NB4 (cell line): ENCODE measurements around the gene GAS6.
A peak's percentile ranks its signal among the peaks of the same experiment; 100 is the strongest.

Experiments
- DNase-seq: peaks from one replicate; pipeline ENCODE4 v3.0.0; 2010; ENCODE audit warnings: low read depth
- H3K4me3 ChIP-seq: one replicate; pipeline ENCODE4 v1.5.1; 2011; ENCODE audit warnings: mild to moderate bottlenecking, low read depth, low read length, moderate library complexity
- CTCF ChIP-seq: IDR thresholded peaks from one replicate; pipeline ENCODE4 v1.5.1; 2012; ENCODE audit warnings: low read depth, low read length
- MAX ChIP-seq: IDR thresholded peaks from 2 replicates; pipeline ENCODE4 v1.6.1; 2011; ENCODE audit warnings: low read depth, low read length
- MYC ChIP-seq: IDR thresholded peaks from 2 replicates; pipeline ENCODE4 v1.6.1; 2011; ENCODE audit warnings: low read depth, low read length
- POLR2A ChIP-seq: IDR thresholded peaks from 2 replicates; pipeline ENCODE4 v1.6.1; 2011; ENCODE audit warnings: mild to moderate bottlenecking; ENCODE audit not compliant: insufficient read length; ENCODE audit errors: extremely low read depth

GAS6 gene

GRCh38 chr13:113905018-113905417 lies 41.1 kb upstream of the GAS6 start:
- no peak overlapping the region for H3K4me3 ChIP-seq
- TF ChIP-seq CTCF (no peak), POLR2A (no peak), MAX (no peak), MYC (no peak)
- DNase-seq: no peak

GRCh38 chr13:113904411-113904810 lies 40.5 kb upstream of the GAS6 start:
- DNase-seq: peak; percentile 53
- TF ChIP-seq MYC (no peak), MAX (peak; percentile 41; the same call in 1 of the 2 replicates), CTCF (peak; percentile 43), POLR2A (no peak)
- H3K4me3 ChIP-seq: no peak overlapping the region

GRCh38 chr13:113903912-113904311 lies 40.0 kb upstream of the GAS6 start:
- no peak for DNase-seq
- TF ChIP-seq POLR2A (no peak), MAX (no peak), CTCF (no peak)
- H3K4me3 ChIP-seq: no peak overlapping the region

DNA sequence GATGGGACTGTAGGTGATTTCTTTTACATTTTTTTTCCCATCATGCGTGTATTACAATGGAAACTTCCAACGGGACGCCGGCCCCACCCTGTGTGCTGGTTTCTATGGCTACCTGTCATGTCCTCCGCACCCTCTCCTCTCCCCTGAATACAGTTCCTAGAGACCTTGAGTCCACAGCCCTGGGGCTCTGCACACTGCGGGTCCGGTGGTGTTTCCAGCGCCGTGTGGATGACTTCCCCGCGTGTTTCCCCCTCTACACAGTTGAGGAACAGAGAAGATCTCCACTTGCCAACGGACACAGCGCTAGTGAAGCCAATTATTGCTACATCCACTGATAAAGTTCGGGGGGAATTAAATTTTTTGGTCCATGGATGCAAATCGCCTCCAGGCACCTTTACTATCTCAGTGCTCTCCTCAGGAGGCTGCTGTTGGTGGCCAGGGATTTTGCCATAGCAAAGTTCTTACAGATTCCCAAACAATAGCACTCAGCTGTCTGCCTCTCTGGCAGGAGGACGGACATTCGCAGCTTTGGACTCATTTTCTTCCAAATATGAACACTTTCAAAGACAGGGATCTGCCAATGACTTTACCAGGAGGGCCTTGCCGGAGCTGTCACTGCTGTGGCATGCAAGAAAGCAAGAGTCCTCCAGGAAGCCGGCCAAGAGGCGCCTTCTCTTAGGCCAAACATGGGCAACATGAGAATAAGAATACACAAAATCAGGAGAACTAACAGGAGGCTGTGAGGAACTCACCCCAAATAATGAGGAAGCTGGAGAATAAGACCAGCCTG lies 39.3 kb upstream of the GAS6 start:
- DNase-seq: no peak

DNA sequence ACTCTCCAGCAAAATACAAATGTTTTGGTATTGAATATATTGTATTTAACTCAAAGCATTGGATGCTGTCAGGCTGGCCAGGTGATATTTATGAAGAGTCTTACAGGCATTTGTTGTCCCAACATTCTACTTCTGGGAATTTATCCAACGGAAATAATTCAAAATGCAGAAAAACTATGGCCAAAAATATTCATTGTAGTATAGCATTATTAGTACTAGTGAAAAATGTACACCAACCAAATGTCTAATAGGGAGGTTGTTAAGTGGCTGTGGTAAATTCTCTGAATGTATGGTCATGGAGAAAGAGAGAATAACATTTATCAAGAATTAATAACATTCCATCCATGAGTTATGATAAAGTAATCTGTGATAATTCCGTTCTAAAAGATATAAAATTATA lies 38.6 kb upstream of the GAS6 start:
- TF ChIP-seq MYC: no peak
- TF ChIP-seq MAX: no peak
- no peak for TF ChIP-seq POLR2A
- TF ChIP-seq CTCF: no peak
- no peak for DNase-seq
- no peak overlapping the region for H3K4me3 ChIP-seq

More for the DNA sequence above, 39.3 kb upstream of the GAS6 start:
- TF ChIP-seq MYC (no peak), POLR2A (no peak), CTCF (no peak), MAX (no peak)
- no peak overlapping the region for H3K4me3 ChIP-seq
